ENCODE results near the gene RFX1.

DNA sequence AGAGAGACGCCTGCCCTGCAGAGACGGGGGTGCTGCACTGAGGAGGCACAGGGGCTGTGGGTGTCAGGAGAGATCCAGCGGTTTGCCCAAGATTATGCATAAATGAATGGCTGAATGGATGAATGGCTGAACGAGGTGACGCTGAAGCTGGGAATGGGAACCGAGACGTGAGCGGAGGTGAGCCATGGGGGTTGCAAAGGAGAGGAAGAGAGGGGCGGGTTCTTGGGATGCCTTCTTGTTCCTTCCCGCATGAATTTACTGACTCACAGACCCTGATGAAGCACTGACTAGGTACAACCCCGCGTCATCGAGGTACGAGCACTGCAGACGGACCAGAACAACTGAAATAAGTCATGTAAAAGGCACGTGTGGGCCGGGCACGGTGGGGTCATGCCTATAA lies 37.1 kb downstream of the RFX1 start:
- TF ChIP-seq ISL1 (CRISPR knock-in tag; IDR thresholded peaks at IDR 0.05) (no peak), ARNTL (CRISPR knock-in tag; IDR thresholded peaks at IDR 0.05; ENCODE audit: borderline replicate concordance, low read depth) (no peak), ZNF565 (CRISPR knock-in tag; conservative IDR thresholded peaks at IDR 0.05; ENCODE audit: low read depth) (no peak), ZFP3 (CRISPR knock-in tag; IDR thresholded peaks at IDR 0.05) (no peak), CSDC2 (CRISPR knock-in tag; IDR thresholded peaks at IDR 0.05) (no peak), ZC3H10 (CRISPR knock-in tag; IDR thresholded peaks at IDR 0.05) (no peak), ESRRG (CRISPR knock-in tag; IDR thresholded peaks at IDR 0.05) (no peak)
- TF ChIP-seq, protein P1, sequence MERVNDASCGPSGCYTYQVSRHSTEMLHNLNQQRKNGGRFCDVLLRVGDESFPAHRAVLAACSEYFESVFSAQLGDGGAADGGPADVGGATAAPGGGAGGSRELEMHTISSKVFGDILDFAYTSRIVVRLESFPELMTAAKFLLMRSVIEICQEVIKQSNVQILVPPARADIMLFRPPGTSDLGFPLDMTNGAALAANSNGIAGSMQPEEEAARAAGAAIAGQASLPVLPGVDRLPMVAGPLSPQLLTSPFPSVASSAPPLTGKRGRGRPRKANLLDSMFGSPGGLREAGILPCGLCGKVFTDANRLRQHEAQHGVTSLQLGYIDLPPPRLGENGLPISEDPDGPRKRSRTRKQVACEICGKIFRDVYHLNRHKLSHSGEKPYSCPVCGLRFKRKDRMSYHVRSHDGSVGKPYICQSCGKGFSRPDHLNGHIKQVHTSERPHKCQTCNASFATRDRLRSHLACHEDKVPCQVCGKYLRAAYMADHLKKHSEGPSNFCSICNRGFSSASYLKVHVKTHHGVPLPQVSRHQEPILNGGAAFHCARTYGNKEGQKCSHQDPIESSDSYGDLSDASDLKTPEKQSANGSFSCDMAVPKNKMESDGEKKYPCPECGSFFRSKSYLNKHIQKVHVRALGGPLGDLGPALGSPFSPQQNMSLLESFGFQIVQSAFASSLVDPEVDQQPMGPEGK (CRISPR knock-in tag; IDR thresholded peaks at IDR 0.05; ENCODE audit: borderline replicate concordance), result no peak
- TF ChIP-seq, protein P2, sequence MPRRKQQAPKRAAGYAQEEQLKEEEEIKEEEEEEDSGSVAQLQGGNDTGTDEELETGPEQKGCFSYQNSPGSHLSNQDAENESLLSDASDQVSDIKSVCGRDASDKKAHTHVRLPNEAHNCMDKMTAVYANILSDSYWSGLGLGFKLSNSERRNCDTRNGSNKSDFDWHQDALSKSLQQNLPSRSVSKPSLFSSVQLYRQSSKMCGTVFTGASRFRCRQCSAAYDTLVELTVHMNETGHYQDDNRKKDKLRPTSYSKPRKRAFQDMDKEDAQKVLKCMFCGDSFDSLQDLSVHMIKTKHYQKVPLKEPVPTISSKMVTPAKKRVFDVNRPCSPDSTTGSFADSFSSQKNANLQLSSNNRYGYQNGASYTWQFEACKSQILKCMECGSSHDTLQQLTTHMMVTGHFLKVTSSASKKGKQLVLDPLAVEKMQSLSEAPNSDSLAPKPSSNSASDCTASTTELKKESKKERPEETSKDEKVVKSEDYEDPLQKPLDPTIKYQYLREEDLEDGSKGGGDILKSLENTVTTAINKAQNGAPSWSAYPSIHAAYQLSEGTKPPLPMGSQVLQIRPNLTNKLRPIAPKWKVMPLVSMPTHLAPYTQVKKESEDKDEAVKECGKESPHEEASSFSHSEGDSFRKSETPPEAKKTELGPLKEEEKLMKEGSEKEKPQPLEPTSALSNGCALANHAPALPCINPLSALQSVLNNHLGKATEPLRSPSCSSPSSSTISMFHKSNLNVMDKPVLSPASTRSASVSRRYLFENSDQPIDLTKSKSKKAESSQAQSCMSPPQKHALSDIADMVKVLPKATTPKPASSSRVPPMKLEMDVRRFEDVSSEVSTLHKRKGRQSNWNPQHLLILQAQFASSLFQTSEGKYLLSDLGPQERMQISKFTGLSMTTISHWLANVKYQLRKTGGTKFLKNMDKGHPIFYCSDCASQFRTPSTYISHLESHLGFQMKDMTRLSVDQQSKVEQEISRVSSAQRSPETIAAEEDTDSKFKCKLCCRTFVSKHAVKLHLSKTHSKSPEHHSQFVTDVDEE (CRISPR knock-in tag; IDR thresholded peaks at IDR 0.05), result no peak
- TF ChIP-seq, protein P3, sequence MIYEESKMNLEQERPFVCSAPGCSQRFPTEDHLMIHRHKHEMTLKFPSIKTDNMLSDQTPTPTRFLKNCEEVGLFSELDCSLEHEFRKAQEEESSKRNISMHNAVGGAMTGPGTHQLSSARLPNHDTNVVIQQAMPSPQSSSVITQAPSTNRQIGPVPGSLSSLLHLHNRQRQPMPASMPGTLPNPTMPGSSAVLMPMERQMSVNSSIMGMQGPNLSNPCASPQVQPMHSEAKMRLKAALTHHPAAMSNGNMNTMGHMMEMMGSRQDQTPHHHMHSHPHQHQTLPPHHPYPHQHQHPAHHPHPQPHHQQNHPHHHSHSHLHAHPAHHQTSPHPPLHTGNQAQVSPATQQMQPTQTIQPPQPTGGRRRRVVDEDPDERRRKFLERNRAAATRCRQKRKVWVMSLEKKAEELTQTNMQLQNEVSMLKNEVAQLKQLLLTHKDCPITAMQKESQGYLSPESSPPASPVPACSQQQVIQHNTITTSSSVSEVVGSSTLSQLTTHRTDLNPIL (CRISPR knock-in tag; IDR thresholded peaks at IDR 0.05; ENCODE audit: low read depth), result no peak

Measured in SK-N-SH treated with all-trans-retinoic acid at 6 μM for 48 hours (cell line).